ENCODE results near the gene ASIC4.

- TF ChIP-seq ZNF274 (IDR thresholded peaks at IDR 0.05; ENCODE audit: low read depth, low read length) = no peak
- no peak for TF ChIP-seq SUZ12 (IDR thresholded peaks at IDR 0.05; ENCODE audit: extremely low read depth, insufficient read depth, insufficient read length)
Observed at GRCh38 chr2:219500135-219500534, 14.1 kb upstream of the ASIC4 start.

All from NT2/D1 (cell line).